GDM1 (cell line): Measurements from ENCODE around the gene RING1.
A peak's percentile ranks its signal among the peaks of the same experiment; 100 is the strongest.

Source experiments
- DNase-seq: peaks from one replicate; lab custom pipeline; 2025; lab: John Stamatoyannopoulos, UW

The RING1 gene

GRCh38 chr6:33208091-33208967, at the start of gene RING1:
RING1 (plus strand) TSS chr6:33208500; CDS start chr6:33208823, 323 bp downstream.
- peak; percentile 79 for DNase-seq

DNA sequence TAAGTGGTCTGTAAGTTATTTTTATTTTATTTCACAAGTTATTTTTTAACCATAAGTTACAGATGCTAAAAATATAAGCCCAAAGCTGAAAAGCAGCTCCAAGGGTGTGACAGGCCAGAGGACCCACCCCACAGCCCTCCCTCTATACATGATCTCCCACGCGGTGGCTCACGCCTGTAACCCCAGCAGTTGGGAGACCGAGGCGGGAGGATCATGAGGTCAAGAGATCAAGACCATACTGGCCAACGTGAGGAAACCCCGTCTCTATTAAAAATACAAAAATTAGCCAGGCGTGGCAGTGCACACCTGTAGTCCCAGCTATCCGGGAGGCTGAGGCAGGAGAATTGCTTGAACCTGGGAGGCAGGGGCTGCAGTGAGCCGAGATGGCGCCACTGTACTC, 48.2 kb upstream of the RING1 start:
- DNase-seq = no peak

GRCh38 chr6:33160728-33161344, 47.5 kb upstream of the RING1 start:
- DNase-seq = peak; percentile 78

GRCh38 chr6:33161354-33162331, 46.7 kb upstream of the RING1 start:
- peak; percentile 66 for DNase-seq

- no peak for DNase-seq
These were observed 44.8 kb upstream of the RING1 start for GRCh38 chr6:33163540-33163939.

GRCh38 chr6:33164176-33164575, 44.1 kb upstream of the RING1 start:
- DNase-seq = no peak

DNA sequence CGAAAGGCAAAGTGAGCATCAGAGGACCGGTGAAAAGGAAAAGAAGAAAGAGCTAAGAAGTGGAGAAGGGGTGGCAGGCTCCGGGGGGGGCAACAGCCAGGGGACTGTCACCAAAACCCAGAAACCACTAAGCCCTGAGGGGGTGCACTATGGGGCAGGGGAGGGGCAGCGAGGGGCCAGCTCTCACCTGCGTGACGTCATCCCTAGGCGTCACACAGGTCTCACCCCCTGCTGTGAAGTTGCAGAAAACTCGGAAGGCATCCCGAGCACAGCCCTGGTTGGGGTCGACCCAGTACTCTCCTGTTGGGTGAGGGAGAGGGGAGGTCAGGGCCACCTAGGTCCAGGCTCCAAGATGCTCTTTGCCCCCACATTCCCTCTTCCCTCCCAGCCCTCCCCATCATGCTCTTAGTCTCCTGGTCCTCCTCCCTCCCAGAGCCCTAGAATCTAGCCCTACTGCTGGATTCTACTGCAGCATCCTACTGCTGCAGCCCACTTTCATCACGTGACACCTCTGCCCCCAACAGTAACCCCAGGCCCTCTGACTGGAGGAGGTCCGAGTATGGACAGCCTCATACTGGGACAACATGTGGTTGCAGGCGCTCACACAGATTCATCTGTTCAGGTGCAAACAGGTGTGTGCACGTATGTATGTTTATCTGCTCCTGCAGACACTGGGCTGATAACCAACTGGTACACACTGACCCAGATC, 43.5 kb upstream of the RING1 start:
- DNase-seq = no peak

- DNase-seq = no peak
These were observed 42.6 kb upstream of the RING1 start for GRCh38 chr6:33165581-33166258.

DNA sequence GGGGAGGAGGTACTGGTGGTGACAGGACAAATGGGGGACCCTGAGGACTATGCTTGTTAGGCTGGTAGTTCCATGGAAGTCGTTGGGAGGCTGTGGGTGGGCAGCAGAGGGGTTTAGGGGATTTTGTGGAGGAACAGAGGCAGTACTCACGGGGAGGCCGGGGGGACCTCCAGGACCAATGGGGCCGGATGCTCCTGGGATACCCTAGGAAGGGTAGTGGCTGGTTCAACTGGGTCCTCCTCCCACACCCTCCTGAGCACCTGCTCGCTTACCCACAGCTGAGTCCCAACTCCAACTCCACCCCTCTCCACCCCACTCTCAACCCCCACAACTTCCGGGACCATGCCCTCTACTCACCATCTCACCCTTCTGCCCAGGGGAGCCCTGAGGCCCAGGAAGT, 41.9 kb upstream of the RING1 start:
- no peak for DNase-seq

DNA sequence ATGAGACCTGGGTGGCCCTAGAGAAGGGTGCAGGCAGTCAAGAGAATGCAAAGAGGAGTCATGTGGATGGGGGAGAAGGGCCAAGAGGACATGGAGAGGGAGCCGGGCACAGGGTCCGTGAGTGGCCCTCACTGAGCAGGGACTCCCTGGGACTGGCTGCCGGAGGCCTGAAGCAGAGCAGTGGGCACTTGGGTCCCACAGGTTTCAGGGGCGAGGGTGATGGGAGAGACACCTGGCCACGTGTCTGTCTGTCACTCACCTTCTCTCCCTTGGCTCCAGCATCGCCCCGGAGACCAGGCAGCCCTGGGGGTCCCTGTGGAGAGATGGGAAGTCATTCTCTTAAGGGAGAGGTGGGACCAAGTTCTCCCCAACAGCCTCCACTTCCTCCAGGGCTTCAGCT, 41.5 kb upstream of the RING1 start:
- no peak for DNase-seq

DNA sequence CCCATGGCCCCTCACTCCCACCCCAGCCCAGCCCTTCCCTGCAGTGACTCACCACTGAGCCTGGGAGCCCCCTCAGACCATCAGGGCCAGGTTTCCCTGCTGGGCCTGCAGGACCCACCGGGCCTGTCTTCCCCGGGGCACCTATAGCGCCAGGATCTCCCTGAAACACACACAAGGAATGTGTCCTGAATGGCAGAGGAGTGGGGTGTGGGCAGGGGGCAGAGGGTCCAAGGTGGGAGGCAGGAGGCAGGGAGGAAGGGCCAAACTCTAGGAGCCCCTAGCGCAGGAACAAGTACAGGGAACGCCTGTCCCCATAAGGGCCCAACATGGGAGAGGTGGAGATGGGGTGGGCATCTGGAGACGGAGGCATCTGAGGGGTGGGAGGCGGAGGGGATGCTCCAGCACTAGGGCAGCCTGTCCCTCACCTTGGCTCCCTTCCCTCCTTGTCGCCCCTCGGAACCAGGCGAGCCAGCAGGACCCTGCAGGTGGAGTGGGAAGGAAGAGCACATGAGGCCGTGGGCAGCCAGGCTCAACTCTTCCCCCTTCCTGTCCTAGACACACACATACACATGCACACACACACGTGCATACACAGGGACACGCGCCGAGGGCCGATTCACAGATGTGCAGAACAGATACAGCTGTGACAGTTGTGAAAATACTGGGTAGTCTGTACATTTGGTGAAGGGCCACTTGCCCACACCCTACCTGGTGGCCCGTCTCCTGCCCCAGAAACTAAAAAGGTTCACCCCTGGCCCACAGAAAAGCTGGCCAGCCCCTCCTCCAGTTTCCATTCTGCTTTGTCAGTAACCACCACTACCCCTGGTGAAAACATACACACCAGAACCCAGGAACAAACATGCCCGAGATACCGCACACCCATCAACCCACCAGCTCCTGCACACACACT, 40.7 kb upstream of the RING1 start:
- DNase-seq = no peak

- DNase-seq = no peak
These were observed 40.1 kb upstream of the RING1 start for GRCh38 chr6:33168284-33168601.

GRCh38 chr6:33168639-33169038, 39.7 kb upstream of the RING1 start:
- DNase-seq = no peak

DNA sequence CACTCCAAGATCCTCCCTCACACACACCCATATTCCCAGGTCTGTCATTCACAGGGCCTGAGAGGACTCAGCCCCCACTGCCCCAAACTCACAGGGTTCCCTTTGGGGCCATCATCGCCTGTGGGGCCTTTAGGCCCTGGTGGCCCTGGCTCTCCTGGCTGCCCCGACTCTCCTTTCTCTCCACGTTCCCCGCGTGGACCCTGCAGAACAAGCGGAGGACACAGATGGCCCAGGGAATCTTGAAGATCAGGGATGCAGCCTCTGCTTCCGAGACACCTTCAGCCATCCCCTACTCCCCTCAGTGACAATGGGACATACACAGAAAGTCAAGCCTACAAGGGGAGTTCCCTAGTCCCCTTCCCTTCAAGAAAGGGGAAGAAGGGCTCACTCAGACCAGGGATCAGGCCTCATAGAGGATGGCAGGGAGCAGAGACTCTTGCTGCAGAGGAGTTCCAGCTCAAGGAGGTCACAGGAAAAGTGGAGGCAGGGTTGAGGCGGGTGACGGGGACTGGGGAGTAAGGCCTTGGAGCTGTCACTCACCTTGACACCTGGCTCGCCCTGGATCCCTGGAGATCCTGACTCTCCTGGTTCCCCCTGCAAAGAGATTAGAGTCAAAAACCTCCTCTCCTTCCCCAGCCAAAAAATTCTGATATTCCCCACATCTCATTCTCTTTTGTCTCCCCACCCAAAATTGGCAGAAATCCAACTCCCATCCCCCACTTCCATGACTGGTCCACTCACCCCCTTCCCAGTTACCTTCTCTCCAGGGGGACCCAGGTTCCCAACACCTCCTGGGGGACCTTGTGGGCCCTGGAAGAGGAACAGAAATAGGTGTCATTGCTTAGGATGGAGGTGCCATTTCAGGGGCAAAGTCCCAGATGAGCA, 38.8 kb upstream of the RING1 start:
- DNase-seq = no peak

DNA sequence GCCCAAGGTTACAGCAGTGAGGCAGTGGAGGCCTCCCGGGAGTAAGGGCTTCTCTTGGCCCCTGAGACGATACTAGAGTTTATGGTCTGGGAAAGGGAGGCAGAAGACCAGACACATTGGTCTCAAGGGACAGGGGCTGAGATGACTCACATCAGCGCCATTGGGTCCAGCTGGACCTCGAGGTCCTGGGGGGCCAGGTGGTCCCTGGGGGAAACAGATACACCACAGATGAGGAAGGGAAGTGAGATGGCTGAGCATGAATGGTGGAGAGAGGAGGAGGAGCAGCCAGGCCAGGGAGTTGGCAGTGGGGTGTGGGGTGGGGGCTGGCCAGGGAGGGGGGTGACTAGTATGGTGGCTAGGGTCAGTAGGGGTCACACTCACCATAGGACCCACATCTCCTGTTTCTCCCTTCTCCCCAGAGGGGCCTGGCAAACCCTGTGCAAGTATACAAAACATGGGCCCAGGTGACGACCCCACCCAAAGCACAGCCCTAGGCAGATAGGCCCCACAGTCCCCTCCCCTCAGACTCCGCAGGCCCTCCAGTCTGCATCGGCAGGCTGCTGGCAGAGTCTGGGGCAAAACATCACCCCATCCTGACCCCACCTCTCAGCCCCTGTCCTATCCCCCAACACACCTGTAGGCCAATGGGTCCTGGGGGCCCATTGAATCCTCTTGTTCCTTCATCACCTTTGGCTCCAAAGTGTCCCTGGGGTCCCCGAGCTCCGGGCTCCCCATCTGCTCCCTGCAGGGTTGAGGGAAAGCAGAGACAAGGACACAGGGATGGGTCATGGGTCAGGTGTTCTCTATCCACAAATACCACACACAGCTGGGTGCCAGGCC, 37.9 kb upstream of the RING1 start:
- no peak for DNase-seq

DNA sequence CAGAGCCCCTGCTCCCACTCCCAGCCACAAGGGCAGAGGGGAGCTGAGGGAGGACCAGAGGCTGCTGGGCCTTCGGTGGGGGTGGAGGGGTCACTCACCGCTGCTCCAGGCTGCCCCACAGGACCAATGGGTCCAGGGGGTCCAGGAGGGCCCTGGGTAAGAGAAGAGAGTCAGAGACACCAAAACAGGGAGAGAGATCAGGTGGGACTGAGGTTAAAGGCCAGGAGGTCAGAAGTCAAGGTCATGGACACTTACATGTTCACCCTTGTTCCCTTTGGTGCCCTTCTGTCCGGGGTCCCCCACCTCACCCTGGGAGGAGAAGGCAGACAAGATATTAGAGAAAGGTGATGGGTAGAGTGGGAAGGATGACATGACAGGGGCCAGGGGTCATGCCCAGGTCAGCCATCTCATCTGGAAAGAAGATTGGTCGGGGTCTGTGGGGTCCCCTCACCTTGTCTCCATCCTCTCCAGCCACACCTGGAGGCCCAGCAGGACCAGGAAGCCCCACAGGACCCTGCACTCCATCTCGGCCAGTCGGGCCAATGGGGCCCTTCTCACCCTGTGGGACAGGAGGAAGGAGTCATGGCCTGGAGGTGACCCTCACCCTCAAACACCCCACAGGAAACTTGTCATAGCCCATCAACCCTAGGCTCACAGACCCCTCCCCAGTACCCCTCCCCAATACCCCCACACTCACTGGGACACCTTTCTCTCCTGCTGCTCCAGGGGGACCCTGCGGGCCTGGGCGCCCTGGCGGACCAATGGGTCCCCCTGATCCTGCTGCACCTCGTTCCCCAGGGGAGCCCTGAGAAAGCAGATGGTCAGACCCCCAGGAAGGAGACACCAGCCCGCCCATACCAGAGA, 37.1 kb upstream of the RING1 start:
- DNase-seq = no peak
